ENCODE measurements around the gene CCDC144A.
"Not testable (repeated sequence)": the region's sequence is repeated elsewhere in the genome, so short reads cannot be mapped to it uniquely, and the experiment has no call there.

- TF ChIP-seq EZH2 (IDR thresholded peaks at IDR 0.05); POLR2AphosphoS5 (IDR thresholded peaks at IDR 0.05; ENCODE audit: borderline replicate concordance, low read depth, low read length): not testable (repeated sequence)
Observed at GRCh38 chr17:16772394-16773145, 82.5 kb downstream of the CCDC144A start.

Measured in SK-N-MC (cell line).